ENCODE measurements around the gene MCOLN3.

MCOLN3 gene

DNA sequence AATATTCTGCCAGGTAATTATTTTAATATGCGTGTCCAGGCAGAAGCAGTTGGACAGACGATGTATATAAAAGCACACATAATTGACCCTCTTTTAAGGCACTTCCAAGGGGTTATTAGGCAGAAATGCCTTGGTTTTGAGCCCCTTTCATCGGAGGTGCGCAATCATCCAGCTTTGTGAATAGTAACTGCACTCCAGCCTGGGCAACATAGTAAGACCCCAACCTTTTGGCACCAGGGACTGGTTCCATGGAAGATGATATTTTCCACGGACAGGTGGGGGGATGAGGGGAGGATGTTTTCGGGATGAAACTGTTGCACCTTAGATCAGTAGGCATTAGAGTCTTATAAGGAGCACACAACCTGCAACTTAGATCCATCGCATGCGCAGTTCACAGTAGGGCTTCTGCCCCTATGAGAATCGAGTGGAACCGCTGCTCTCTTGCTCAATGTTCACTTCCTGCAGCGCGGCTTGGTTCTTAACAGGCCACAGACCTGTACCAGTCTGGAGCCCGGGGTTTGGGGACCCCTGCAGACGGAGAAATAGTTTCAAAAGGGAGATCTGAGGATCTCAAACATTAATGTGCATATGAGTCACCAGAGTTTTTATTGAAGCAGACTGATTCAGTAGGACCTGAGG is 49.5 kb downstream of the MCOLN3 start:
- peak in 1 of 2 experiments; percentile 26 for DNase-seq (ENCODE audit: low read depth in 1 of 2, low spot score in 1 of 2)
- Histone ChIP-seq H3K4me3 (replicated peaks; ENCODE audit: insufficient read depth, low read length) (no peak overlapping the region), H3K27me3 (ENCODE audit: insufficient read depth, poor library complexity, severe bottlenecking) (peaks cover 31% of the 10 kb centered on the region), H3K27ac (replicated peaks) (no peak overlapping the region)
- TF ChIP-seq SPI1 (IDR thresholded peaks at IDR 0.05; ENCODE audit: borderline replicate concordance, low read depth) = no peak
- TF ChIP-seq GABPA (IDR thresholded peaks at IDR 0.05; ENCODE audit: low read depth) = no peak
- TF ChIP-seq REST (IDR thresholded peaks at IDR 0.05; ENCODE audit: insufficient replicate concordance, low read depth) = no peak
- TF ChIP-seq, protein P1, sequence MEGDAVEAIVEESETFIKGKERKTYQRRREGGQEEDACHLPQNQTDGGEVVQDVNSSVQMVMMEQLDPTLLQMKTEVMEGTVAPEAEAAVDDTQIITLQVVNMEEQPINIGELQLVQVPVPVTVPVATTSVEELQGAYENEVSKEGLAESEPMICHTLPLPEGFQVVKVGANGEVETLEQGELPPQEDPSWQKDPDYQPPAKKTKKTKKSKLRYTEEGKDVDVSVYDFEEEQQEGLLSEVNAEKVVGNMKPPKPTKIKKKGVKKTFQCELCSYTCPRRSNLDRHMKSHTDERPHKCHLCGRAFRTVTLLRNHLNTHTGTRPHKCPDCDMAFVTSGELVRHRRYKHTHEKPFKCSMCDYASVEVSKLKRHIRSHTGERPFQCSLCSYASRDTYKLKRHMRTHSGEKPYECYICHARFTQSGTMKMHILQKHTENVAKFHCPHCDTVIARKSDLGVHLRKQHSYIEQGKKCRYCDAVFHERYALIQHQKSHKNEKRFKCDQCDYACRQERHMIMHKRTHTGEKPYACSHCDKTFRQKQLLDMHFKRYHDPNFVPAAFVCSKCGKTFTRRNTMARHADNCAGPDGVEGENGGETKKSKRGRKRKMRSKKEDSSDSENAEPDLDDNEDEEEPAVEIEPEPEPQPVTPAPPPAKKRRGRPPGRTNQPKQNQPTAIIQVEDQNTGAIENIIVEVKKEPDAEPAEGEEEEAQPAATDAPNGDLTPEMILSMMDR (IDR thresholded peaks at IDR 0.05; ENCODE audit: insufficient read depth, low read length) = no peak
- no peak for TF ChIP-seq POLR2AphosphoS5 (IDR thresholded peaks at IDR 0.05; ENCODE audit: low read depth)

- H3K27ac ChIP-seq (replicated peaks) = no peak overlapping the region
- no peak overlapping the region for H3K4me3 ChIP-seq (replicated peaks; ENCODE audit: insufficient read depth, low read length)
- peaks cover 31% of the 10 kb centered on the region for H3K27me3 ChIP-seq (ENCODE audit: insufficient read depth, poor library complexity, severe bottlenecking)
- DNase-seq (ENCODE audit: low read depth in 1 of 2, low spot score in 1 of 2) = no peak
- TF ChIP-seq GABPA (IDR thresholded peaks at IDR 0.05; ENCODE audit: low read depth) = no peak
- TF ChIP-seq, protein P1 (IDR thresholded peaks at IDR 0.05; ENCODE audit: insufficient read depth, low read length) = no peak
- TF ChIP-seq REST (IDR thresholded peaks at IDR 0.05; ENCODE audit: insufficient replicate concordance, low read depth) = no peak
- TF ChIP-seq POLR2AphosphoS5 (IDR thresholded peaks at IDR 0.05; ENCODE audit: low read depth) = no peak
- no peak for TF ChIP-seq SPI1 (IDR thresholded peaks at IDR 0.05; ENCODE audit: borderline replicate concordance, low read depth)
Observed at GRCh38 chr1:84997667-84998600, 50.4 kb downstream of the MCOLN3 start.

- Histone ChIP-seq H3K27ac (replicated peaks) (no peak within 1 kb of the TSS), H3K27me3 (ENCODE audit: insufficient read depth, poor library complexity, severe bottlenecking) (peaks cover 31% of the 10 kb centered on the region), H3K4me3 (replicated peaks; ENCODE audit: insufficient read depth, low read length) (peak within 1 kb of the TSS; percentile 37)
- no peak for TF ChIP-seq SPI1 (IDR thresholded peaks at IDR 0.05; ENCODE audit: borderline replicate concordance, low read depth)
- TF ChIP-seq POLR2AphosphoS5 (IDR thresholded peaks at IDR 0.05; ENCODE audit: low read depth) = no peak
- TF ChIP-seq, protein P1 (IDR thresholded peaks at IDR 0.05; ENCODE audit: insufficient read depth, low read length) = no peak
- no peak for TF ChIP-seq REST (IDR thresholded peaks at IDR 0.05; ENCODE audit: insufficient replicate concordance, low read depth)
- TF ChIP-seq GABPA (IDR thresholded peaks at IDR 0.05; ENCODE audit: low read depth) = no peak
- DNase-seq (ENCODE audit: low read depth in 1 of 2, low spot score in 1 of 2) = no peak
Observed at GRCh38 chr1:84996846-84997666, 51.2 kb downstream of the MCOLN3 start, which contains the start of gene MCOLN2. TSS of gene MCOLN2 (minus strand) at chr1:84997113. CDS start at chr1:84996872, 241 bp downstream.

Measured in HL-60 (cell line).